NCI-H510A treated with DMSO at 0.1 percent for 48 hours (cell line): ENCODE measurements around the gene RDH13.
"Not testable (repeated sequence)": the region's sequence is repeated elsewhere in the genome, so short reads cannot be mapped to it uniquely, and the experiment has no call there.

Experiments used
- DNase-seq: peaks from one replicate; lab custom pipeline; 2025; lab: John Stamatoyannopoulos, UW

Gene RDH13

GRCh38 chr19:55044771-55045716, 17.9 kb downstream of the RDH13 start:
- DNase-seq = no peak

GRCh38 chr19:55044286-55044685, 18.7 kb downstream of the RDH13 start:
- no peak for DNase-seq

- no peak for DNase-seq
Observed at GRCh38 chr19:55042688-55043087, 20.3 kb downstream of the RDH13 start.

DNA sequence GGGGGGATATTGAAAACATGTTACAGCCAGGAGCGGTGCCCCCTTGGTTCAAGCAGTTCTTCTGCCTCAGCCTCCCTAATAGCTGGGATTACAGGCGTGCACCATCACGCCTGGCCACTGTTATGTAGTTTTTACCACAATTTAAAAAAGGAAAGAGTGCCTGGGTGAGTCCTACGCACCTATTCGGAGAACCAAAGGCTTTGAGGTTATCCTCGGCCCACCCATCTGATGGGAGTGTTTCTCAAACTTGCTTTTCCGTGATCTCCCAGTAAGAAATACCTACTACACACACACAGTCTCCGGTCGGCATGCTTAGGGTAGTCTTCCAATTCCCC, 20.6 kb downstream of the RDH13 start:
- no peak for DNase-seq

- no peak for DNase-seq
Observed at GRCh38 chr19:55041627-55042343, 21.2 kb downstream of the RDH13 start.

GRCh38 chr19:55041244-55041626, 21.7 kb downstream of the RDH13 start:
- no peak for DNase-seq

DNA sequence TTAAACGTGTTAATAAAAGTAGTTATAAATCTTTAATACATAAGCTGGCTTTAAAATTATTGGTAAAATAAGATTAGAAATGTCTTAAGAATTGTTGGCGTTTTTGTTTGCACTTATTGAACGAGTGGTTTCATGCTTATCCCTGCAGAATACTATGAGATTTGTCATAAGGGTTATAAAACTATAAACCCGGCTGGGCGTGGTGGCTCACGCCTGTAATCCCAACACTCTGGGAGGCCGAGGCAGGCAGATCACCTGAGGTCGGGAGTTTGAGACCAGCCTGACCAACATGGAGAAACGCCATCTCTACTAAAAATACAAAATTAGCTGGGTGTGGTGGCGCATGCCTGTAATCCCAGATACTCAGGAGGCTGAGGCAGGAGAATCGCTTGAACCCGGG, 22.3 kb downstream of the RDH13 start:
- DNase-seq = not testable (repeated sequence)

DNA sequence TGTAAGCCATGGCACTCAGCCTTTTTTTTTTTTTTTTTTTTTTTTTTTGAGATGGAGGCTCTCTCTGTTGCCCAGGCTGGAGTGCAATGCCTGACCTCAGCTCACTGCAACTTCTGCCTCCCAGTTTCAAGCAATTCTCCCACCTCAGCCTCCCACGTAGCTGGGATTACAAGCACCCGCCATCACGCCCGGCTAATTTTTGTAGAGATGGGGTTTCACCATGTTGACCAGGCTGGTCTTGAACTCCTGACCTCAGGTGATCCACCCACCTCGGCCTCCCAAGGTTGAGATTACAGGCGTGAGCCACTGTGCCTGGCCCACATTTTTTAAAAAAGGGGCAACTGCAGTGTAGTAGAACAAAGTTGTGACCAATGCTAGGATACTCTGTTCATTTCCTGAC, 25.3 kb downstream of the RDH13 start:
- not testable (repeated sequence) for DNase-seq

- DNase-seq = no peak
Observed at GRCh38 chr19:55036058-55036457, 26.9 kb downstream of the RDH13 start.

DNA sequence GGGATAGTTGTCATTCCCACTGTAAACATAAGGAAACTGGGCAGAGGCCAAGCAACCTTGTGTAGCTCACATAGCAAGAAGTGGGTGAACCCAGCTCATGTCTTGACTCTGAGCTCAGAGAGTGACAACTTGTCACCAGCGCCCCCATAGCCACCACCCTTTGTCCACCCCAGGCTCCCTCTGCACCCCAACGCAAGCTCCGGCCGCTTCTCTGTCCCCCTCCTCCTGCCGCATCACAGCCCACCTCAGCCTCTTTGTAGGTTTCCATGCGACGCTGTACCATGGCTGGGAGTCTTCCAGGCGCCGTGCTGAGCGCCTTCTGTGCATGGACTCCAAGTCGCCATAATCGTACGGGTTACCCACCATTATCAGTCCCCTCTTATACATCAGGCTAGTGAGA, 28.2 kb downstream of the RDH13 start:
- DNase-seq = no peak

- DNase-seq = not testable (repeated sequence)
Observed at GRCh38 chr19:55032976-55033643, 29.8 kb downstream of the RDH13 start.

DNA sequence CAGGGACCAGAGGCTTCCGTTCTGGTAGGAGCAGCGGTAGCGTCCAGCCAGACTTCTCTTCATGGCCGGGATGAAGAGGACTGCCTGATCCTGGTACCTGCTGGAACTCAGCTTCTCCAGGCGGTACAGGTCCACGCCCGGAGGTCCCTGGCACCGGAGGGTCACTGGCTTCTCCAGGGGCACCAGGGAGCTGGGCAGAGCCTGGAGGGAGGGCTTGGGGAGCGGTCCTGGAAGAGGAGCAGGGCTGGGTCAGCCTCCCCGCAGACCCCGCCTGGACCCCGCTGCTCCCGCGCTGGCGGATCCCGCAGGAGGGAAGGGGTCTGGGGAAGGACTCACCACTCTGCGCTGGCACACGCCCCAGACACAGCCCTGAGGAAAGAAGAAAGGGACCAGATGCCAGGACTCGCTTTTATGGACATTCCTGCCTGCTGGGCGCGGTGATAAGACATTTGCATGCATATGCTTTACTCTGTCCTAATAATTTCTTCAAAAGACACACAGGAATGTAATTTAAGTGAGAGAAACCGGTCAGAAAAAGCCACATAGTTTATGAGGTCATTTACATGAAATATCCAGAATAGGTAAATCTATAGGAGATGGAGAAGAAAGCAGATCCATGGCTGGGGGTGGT, 30.7 kb downstream of the RDH13 start:
- DNase-seq = no peak

DNA sequence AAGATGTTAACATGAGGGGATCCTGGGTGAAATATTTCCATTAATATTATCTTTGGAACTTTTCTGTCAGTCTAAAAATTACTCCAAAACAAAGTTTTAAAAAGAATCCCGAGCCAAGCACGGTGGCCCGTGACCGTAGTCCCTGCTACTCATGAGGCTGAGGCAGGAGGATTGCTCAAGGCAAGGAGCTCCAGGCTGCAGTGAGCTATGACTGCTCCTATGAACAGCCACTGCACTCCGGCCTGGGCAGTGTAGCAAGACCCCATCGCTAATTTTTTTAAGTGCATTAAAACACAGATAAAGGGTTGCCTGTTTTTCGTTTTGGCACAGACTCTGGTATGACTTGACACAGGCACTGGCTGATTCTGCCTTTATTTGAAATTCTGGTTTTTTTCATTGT, 31.8 kb downstream of the RDH13 start:
- no peak for DNase-seq

DNA sequence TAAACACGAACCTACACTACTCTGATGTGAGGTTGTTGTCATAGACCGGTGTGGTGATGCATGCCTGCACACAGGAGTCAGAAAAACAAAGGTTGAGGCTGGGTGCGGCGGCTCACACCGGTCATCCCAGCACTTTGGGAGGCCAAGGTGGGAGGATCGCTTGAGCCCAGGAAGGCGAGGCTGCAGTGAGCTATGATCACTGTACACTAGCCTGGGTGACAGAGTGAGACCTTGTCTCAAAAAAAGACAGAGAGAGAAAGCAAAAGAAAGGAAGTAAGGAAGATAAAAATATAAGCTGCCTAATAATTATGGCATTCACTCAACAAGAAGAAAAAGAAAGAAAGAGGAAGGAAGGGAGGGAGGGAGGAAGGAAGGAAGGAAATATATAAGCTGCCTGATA, 34.2 kb downstream of the RDH13 start:
- DNase-seq = no peak

GRCh38 chr19:55027472-55028337, 35.2 kb downstream of the RDH13 start:
- no peak for DNase-seq

GRCh38 chr19:55027140-55027471, 35.8 kb downstream of the RDH13 start:
- DNase-seq = not testable (repeated sequence)

GRCh38 chr19:55024111-55024510, 38.8 kb downstream of the RDH13 start:
- DNase-seq = no peak

GRCh38 chr19:55020351-55020750, 42.6 kb downstream of the RDH13 start:
- not testable (repeated sequence) for DNase-seq

DNA sequence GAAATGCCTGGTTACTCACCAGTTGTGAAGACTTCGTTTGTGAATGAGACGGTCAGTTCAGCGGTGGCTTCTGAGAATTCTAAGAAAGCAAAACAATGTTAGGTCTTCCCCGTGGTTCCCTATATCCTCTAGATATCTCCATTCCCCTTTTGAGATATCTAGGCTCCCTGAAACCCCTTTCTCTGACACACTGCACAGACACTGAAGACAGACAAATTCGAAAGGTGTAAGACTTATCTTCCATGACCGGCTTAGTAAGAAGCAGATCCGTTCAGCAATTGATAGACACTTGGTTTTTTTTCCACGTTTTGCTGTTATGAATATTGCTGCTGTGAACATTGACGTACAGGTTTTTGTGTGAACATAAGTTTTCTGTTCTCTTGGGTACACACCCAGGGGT, 44.3 kb downstream of the RDH13 start:
- no peak for DNase-seq

DNA sequence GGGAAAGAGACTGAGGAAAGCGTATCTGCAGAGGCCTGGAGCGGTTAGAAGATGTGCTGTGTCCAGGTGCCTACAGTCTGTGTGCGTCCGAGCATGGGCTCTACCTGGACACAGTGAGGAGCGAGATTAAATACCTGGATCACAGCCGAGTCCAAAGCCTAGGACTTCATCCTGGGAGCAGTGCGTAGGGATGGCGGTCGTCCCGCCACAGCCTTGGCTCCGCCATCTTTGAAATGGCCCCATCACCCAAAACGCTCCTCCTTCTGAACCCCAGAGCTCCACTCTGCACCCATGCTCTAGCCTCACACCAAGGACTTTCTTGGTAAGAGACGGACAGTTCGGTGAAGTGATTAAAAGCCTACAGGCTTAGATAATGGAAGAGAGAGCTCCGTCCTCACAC, 44.7 kb downstream of the RDH13 start:
- DNase-seq = no peak

DNA sequence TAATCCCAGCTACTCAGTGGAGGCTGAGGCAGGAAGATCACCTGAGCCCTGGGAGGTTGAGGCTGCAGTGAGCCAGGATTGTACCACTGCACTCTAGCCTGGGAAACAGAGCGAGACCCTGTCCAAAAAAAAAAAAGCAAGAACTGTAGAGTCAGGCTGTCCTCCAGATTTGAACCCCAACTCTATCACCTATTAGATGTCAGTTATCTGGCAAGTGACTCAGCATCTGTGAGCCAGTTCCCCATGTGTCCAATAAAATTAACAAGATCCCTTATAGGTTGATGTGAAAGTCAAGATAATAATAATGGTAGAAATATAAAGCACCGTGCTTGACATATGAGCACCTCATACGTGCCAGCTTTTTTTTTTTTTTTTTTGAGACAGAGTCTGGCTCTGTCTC, 46.9 kb downstream of the RDH13 start:
- DNase-seq = no peak

GRCh38 chr19:55015126-55015525, 47.8 kb downstream of the RDH13 start:
- no peak for DNase-seq
